Measurements from ENCODE around the gene ZFHX3. TPM values are rescaled to one million over a fixed set of nuclear protein-coding genes. Genes with fewer than 3 reads are reported as not detected.

Gene ZFHX3
- total and polyA plus RNA-seq, 2 donors (not counting 1 experiment from before 2014, with no cell fraction given), result 0.54 to 6.6 TPM

- H3K4me3 Mint-ChIP-seq, result no peak overlapping the region
- H3K79me2 ChIP-seq (ENCODE audit: control insufficient read depth, insufficient read depth, low read length), result no peaks in the 10 kb centered on the region
- H3K36me3 ChIP-seq (replicated peaks in 1 of 2; ENCODE audit: control extremely low read depth in 1 of 2, control insufficient read depth in 1 of 2, extremely low read depth in 1 of 2, insufficient read depth in 2 of 2, low read length in 1 of 2), result no peaks in the 10 kb centered on the region
- H3K9ac ChIP-seq (ENCODE audit: low read length), result no peak overlapping the region
- H3K4me1 Mint-ChIP-seq, result no peaks in the 10 kb centered on the region
- no peak overlapping the region for H3K27ac Mint-ChIP-seq
- no peaks in the 10 kb centered on the region for H3K9me3 Mint-ChIP-seq (ENCODE audit: insufficient read depth)
- H3K4me3 ChIP-seq (ENCODE audit: control extremely low read depth in 1 of 5, extremely low read depth in 1 of 5, insufficient read depth in 1 of 5, low read depth in 2 of 5, low read length in 4 of 5), result no peak overlapping the region
- TF ChIP-seq CTCF (IDR thresholded peaks at IDR 0.05) (no peak), EZH2 (IDR thresholded peaks at IDR 0.05; ENCODE audit: borderline replicate concordance, insufficient read depth, low read depth, low read length, poor library complexity, severe bottlenecking) (no peak)
- no peak overlapping the region for H2AFZ ChIP-seq (ENCODE audit: insufficient read depth, low read depth, low read length, poor library complexity, severe bottlenecking)
- no peaks in the 10 kb centered on the region for H4K20me1 ChIP-seq (ENCODE audit: control insufficient read depth, insufficient read depth, low read length, poor library complexity, severe bottlenecking)
- CTCF ChIA-PET, result interaction anchor here (1.5 kb wide), 1 partner anchor 27 kb away, joined by 6 read pairs; no protein-coding TSS in a partner anchor
- no peaks in the 10 kb centered on the region for H3K4me1 ChIP-seq (ENCODE audit: control insufficient read depth in 2 of 2, insufficient read depth in 2 of 2, low read length in 2 of 2)
- H3K4me2 ChIP-seq (replicated peaks; ENCODE audit: low read depth, low read length, poor library complexity, severe bottlenecking), result no peak overlapping the region
- WGBS (ENCODE audit: insufficient coverage), result 86% methylated on average over 3 of the region's 3 CpGs
- ATAC-seq (ENCODE audit: low read depth) (no peak), DNase-seq (no peak)
- H3K27me3 Mint-ChIP-seq, result no peaks in the 10 kb centered on the region
- POLR2A ChIA-PET, result no interaction called here
- no peak overlapping the region for H3K27ac ChIP-seq (ENCODE audit: low read length in 2 of 2)
- no peaks in the 10 kb centered on the region for H3K9me3 ChIP-seq (ENCODE audit: control extremely low read depth in 1 of 3, control insufficient read depth in 2 of 3, insufficient read depth in 1 of 3, low read length in 2 of 3)
- intact Hi-C loops (cut with micrococcal nuclease), result no loop called here
- H3K27me3 ChIP-seq (replicated peaks in 1 of 4; ENCODE audit: control extremely low read depth in 1 of 4, control insufficient read depth in 3 of 4, insufficient read depth in 4 of 4, low read length in 3 of 4), result no peaks in the 10 kb centered on the region
Observed at GRCh38 chr16:72805486-72805885, 242.4 kb downstream of the ZFHX3 start.

- no peaks in the 10 kb centered on the region for H3K9me3 ChIP-seq (ENCODE audit: control extremely low read depth in 1 of 3, control insufficient read depth in 2 of 3, insufficient read depth in 1 of 3, low read length in 2 of 3)
- DNase-seq (no peak), ATAC-seq (ENCODE audit: low read depth) (no peak)
- no peaks in the 10 kb centered on the region for H3K79me2 ChIP-seq (ENCODE audit: control insufficient read depth, insufficient read depth, low read length)
- H3K4me1 Mint-ChIP-seq, result no peaks in the 10 kb centered on the region
- 100% methylated on average over 6 of the region's 10 CpGs for WGBS (ENCODE audit: insufficient coverage)
- H3K4me2 ChIP-seq (replicated peaks; ENCODE audit: low read depth, low read length, poor library complexity, severe bottlenecking), result no peak overlapping the region
- H3K4me3 Mint-ChIP-seq, result no peak overlapping the region
- intact Hi-C loops (cut with micrococcal nuclease), result no loop called here
- H3K27me3 Mint-ChIP-seq, result no peaks in the 10 kb centered on the region
- H3K27ac Mint-ChIP-seq, result no peak overlapping the region
- H3K4me1 ChIP-seq (ENCODE audit: control insufficient read depth in 2 of 2, insufficient read depth in 2 of 2, low read length in 2 of 2), result no peaks in the 10 kb centered on the region
- ChIA-PET POLR2A (no interaction called here), CTCF (interaction anchor here (2.8 kb wide), 1 partner anchor 32 kb away, joined by 8 read pairs; no protein-coding TSS in a partner anchor)
- H3K36me3 ChIP-seq (replicated peaks in 1 of 2; ENCODE audit: control extremely low read depth in 1 of 2, control insufficient read depth in 1 of 2, extremely low read depth in 1 of 2, insufficient read depth in 2 of 2, low read length in 1 of 2), result peaks cover 0 to 3% of the 10 kb centered on the region in 2 experiments
- H3K27me3 ChIP-seq (replicated peaks in 1 of 4; ENCODE audit: control extremely low read depth in 1 of 4, control insufficient read depth in 3 of 4, insufficient read depth in 4 of 4, low read length in 3 of 4), result no peaks in the 10 kb centered on the region
- no peak overlapping the region for H3K4me3 ChIP-seq (ENCODE audit: control extremely low read depth in 1 of 5, extremely low read depth in 1 of 5, insufficient read depth in 1 of 5, low read depth in 2 of 5, low read length in 4 of 5)
- H3K27ac ChIP-seq (ENCODE audit: low read length in 2 of 2), result no peak overlapping the region
- no peak for TF ChIP-seq EZH2 (IDR thresholded peaks at IDR 0.05; ENCODE audit: borderline replicate concordance, insufficient read depth, low read depth, low read length, poor library complexity, severe bottlenecking)
- TF ChIP-seq CTCF (IDR thresholded peaks at IDR 0.05), result no peak
- no peaks in the 10 kb centered on the region for H4K20me1 ChIP-seq (ENCODE audit: control insufficient read depth, insufficient read depth, low read length, poor library complexity, severe bottlenecking)
- no peaks in the 10 kb centered on the region for H3K9me3 Mint-ChIP-seq (ENCODE audit: insufficient read depth)
- no peak overlapping the region for H2AFZ ChIP-seq (ENCODE audit: insufficient read depth, low read depth, low read length, poor library complexity, severe bottlenecking)
- no peak overlapping the region for H3K9ac ChIP-seq (ENCODE audit: low read length)
Observed at GRCh38 chr16:72800524-72801161, 247.3 kb downstream of the ZFHX3 start.

Data from B cell (primary cell).